ENCODE data around the gene OTULIN.

The OTULIN gene

DNA sequence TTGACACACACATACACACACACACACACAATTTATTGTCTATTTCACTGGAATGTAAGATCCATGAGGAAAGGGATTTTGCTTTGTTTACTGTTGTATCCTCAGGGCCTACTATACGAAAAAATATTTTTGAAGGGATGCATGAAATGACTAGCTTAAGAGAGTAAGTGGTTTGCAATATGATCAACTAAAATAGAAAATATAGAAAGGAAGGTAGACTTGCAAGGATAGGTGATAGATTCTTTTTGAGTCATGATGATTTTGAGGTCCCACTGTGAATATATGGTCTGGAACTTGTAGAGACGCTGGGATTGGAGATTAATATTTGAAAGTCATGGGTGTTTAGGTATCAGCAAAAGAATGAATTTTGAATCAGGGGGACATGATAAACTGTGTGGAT is 28.9 kb upstream of the OTULIN start:
- TF ChIP-seq, protein P1, sequence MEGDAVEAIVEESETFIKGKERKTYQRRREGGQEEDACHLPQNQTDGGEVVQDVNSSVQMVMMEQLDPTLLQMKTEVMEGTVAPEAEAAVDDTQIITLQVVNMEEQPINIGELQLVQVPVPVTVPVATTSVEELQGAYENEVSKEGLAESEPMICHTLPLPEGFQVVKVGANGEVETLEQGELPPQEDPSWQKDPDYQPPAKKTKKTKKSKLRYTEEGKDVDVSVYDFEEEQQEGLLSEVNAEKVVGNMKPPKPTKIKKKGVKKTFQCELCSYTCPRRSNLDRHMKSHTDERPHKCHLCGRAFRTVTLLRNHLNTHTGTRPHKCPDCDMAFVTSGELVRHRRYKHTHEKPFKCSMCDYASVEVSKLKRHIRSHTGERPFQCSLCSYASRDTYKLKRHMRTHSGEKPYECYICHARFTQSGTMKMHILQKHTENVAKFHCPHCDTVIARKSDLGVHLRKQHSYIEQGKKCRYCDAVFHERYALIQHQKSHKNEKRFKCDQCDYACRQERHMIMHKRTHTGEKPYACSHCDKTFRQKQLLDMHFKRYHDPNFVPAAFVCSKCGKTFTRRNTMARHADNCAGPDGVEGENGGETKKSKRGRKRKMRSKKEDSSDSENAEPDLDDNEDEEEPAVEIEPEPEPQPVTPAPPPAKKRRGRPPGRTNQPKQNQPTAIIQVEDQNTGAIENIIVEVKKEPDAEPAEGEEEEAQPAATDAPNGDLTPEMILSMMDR (conservative IDR thresholded peaks at IDR 0.05; ENCODE audit: control insufficient read depth, insufficient read depth, low read depth, low read length): no peak
- H3K4me3 ChIP-seq (ENCODE audit: control insufficient read depth, low read depth, low read length): no peak overlapping the region
- no peak for DNase-seq (ENCODE audit: low read depth)

DNA sequence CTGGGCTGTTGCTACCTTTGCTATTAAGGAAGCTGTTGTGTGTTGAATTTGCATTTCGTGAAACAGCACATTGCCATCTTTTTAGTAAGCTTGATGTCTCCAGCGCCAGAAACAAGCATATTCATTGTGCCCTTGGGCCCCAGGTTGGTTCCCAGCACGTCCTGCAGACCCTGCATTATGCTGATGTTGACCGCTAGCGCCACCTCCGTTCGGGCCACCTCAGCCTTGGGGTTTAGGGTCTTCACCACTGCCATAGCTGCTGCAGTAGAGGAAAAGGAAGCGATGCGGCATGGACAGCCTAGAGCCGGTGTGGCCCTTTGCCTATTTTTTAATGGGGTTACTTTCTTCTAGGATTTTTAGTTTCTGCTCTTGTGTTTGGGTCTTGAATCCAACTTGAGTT is 23.8 kb upstream of the OTULIN start:
- TF ChIP-seq, protein P1 (conservative IDR thresholded peaks at IDR 0.05; ENCODE audit: control insufficient read depth, insufficient read depth, low read depth, low read length): no peak
- no peak overlapping the region for H3K4me3 ChIP-seq (ENCODE audit: control insufficient read depth, low read depth, low read length)
- no peak for DNase-seq (ENCODE audit: low read depth)

DNA sequence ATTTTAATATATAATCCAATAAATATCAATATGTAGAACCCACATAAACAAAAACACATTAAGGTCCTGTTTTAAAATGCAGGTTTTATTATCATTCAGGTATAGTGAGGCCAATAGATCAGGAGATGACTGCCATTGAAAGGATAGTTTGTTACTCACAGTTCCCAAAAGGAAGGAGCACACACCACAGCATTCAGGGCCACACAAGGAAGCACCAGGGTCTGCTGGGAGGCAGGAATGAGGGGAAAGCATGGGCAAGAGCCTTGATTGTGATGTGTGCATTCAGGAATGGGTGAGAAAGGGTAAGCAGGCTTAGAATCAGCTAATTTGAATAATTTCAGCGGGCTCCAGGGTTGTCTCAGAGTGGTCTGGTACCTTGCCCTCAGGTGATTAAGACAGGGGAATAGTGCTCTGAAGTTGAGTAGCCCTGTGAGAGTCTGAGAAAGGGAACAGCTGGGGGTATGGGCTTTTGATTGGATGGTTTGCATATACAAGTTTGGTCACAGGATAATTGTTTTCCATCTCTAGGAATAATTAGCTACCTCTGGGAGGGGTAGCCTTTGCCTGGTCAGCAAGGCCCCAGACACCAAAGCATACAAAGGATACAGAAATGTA is 19.8 kb upstream of the OTULIN start:
- TF ChIP-seq, protein P1 (conservative IDR thresholded peaks at IDR 0.05; ENCODE audit: control insufficient read depth, insufficient read depth, low read depth, low read length): no peak
- H3K4me3 ChIP-seq (ENCODE audit: control insufficient read depth, low read depth, low read length): no peak overlapping the region
- DNase-seq (ENCODE audit: low read depth): no peak

DNA sequence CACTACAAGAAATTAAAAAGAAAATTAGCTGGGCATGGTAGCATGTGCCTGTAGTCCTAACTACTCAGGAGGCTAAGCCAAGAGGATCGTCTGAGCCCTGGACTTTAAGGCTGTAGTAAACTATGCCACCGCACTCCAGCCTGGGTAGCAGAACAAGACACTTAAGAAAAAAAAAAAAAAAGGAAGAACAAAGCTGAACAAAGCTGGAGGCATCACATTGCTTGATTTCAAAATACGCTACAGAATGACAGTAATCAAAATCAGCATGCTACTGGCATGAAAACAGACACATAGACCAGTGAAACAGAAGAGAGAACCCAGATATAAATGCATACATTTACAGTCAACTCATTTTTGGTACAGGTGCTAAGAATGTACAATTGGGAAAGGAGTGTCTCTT is 14.5 kb upstream of the OTULIN start:
- DNase-seq (ENCODE audit: low read depth): no peak
- H3K4me3 ChIP-seq (ENCODE audit: control insufficient read depth, low read depth, low read length): no peak overlapping the region
- TF ChIP-seq, protein P1 (conservative IDR thresholded peaks at IDR 0.05; ENCODE audit: control insufficient read depth, insufficient read depth, low read depth, low read length): no peak

DNA sequence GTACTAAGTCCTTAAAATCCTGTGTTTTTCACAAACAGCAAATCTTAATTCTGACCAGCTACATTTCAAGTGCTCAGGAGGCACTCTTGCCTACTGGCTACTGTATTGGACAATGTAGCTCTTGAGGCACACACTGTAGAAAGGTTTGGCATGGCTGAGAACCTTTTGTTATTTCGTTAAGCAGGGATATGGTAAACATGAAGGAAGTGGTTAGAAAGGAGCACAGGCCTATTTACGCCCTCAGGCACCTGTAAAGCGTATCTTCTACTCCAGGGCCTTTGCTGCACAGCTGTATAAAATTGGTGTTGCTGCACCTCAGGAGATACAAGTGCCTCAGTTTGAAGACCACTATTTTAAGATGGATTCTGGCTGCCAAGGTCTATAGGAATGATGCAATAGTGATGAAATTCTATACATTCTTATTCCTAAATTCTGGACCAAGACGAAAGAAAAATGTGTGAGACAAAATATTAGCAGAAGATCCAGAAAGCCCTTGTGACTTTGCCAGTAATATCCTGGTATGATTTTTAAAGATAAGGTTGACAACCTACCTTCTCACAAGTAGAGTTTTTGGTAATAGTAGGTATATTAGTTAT is 9.3 kb upstream of the OTULIN start:
- DNase-seq (ENCODE audit: low read depth): no peak
- TF ChIP-seq, protein P1 (conservative IDR thresholded peaks at IDR 0.05; ENCODE audit: control insufficient read depth, insufficient read depth, low read depth, low read length): no peak
- no peak overlapping the region for H3K4me3 ChIP-seq (ENCODE audit: control insufficient read depth, low read depth, low read length)

DNA sequence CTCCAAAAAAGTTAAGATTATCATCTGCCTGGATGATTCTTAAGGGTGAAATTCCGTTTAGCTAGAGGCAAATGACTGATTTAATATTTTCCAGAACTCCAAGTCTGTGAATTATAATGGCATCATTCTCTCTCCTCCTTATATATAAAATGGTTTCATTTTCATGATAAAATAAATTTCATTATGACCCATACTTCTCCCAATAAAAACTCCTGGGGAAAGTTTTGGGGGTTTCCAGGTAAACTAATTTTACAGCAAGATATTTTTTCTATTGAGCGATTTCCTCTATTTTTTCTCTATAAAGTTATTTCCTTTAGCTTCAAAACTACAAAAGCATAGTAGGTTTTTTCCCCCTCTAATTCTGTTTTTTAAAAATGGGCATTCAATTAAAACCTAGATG is 7.6 kb upstream of the OTULIN start:
- DNase-seq (ENCODE audit: low read depth): no peak
- TF ChIP-seq, protein P1 (conservative IDR thresholded peaks at IDR 0.05; ENCODE audit: control insufficient read depth, insufficient read depth, low read depth, low read length): no peak
- H3K4me3 ChIP-seq (ENCODE audit: control insufficient read depth, low read depth, low read length): no peak overlapping the region

Measured in fibroblast of mammary gland (primary cell).